K562 (cell line): Measurements from ENCODE around the gene HOXB7. TPM values are rescaled to one million over a fixed set of nuclear protein-coding genes. Genes with fewer than 3 reads are reported as not detected.

Experiments
- BHLHE40 ChIP-seq: IDR thresholded peaks from 2 replicates; pipeline ENCODE4 v1.6.1; 2011; ENCODE audit warnings: low read length, improper control_type of control experiment
- ETV6 ChIP-seq, 3 experiments: fragments of 150-350 bp in 1 of 3; sonication (generic) in 1 of 3; formaldehyde crosslinking in 1 of 3; IDR thresholded peaks; 2 replicates each; pipeline versions ENCODE4 v1.6.1 to v1.8.0; 2014 to 2022; ENCODE audit warnings: borderline replicate concordance in 2 of 3, low read depth in 2 of 3, antibody characterized with exemption in 1 of 3, low read length in 1 of 3, mild to moderate bottlenecking in 1 of 3, missing genetic modification reagents in 1 of 3
- KAT2B ChIP-seq: IDR thresholded peaks from one replicate; pipeline ENCODE4 v1.6.1; 2012; ENCODE audit warnings: low read depth, mild to moderate bottlenecking, control low read depth, inconsistent platforms, low read length, moderate library complexity
- NRF1 ChIP-seq, 2 experiments: fragments of 450-650 bp; IDR thresholded peaks in 1 of 2; conservative IDR thresholded peaks in 1 of 2; 2 replicates each; pipeline ENCODE4 v1.6.1; 2014; ENCODE audit warnings: mild to moderate bottlenecking in 2 of 2
- POLR2B ChIP-seq: fragments of 450-650 bp; IDR thresholded peaks from 2 replicates; pipeline ENCODE4 v1.6.1; 2018; ENCODE audit warnings: low read depth; ENCODE audit not compliant: partially characterized antibody
- RBBP5 ChIP-seq: fragments of 200-600 bp; sonication (generic); IDR thresholded peaks from 2 replicates; pipeline ENCODE4 v1.6.1; 2012; ENCODE audit warnings: borderline replicate concordance, mild to moderate bottlenecking, low read length, control low read depth, inconsistent platforms; ENCODE audit not compliant: insufficient read depth, poor library complexity, severe bottlenecking
- RNF219 ChIP-seq: fragments of 250-450 bp; sonication (Bioruptor Pico); IDR thresholded peaks from 2 replicates; pipeline ENCODE4 v1.5.0; 2022; ENCODE audit warnings: mild to moderate bottlenecking
- SIN3A ChIP-seq, 2 experiments: fragments of 150-350 bp in 1 of 2; IDR thresholded peaks; 2 replicates each; pipeline ENCODE4 v1.6.1; 2011 to 2016; ENCODE audit warnings: borderline replicate concordance in 2 of 2, low read depth in 2 of 2, low read length in 2 of 2, mild to moderate bottlenecking in 2 of 2, moderate library complexity in 2 of 2; ENCODE audit not compliant: control insufficient read depth in 1 of 2
- TCF3 ChIP-seq: sonication (generic); formaldehyde crosslinking; IDR thresholded peaks from 2 replicates; pipeline ENCODE4 v1.4.0; 2020; ENCODE audit warnings: mild to moderate bottlenecking, missing genetic modification reagents
- TCF7 ChIP-seq: sonication (generic); IDR thresholded peaks from 2 replicates; pipeline ENCODE4 v1.6.1; 2016; ENCODE audit warnings: antibody characterized with exemption, borderline replicate concordance
- TGIF2 ChIP-seq: sonication (generic); formaldehyde crosslinking; IDR thresholded peaks from 2 replicates; pipeline ENCODE4 v1.8.1; 2022; ENCODE audit warnings: mild to moderate bottlenecking, missing genetic modification reagents, moderate library complexity
- TRIM28 ChIP-seq: fragments of 450-650 bp; IDR thresholded peaks from 2 replicates; pipeline ENCODE4 v1.6.1; 2017
- ZFX ChIP-seq: sonication (generic); formaldehyde crosslinking; IDR thresholded peaks from 2 replicates; pipeline ENCODE4 v1.8.0; 2022; ENCODE audit warnings: mild to moderate bottlenecking, missing genetic modification reagents, moderate library complexity
- ZNF23 ChIP-seq: fragments of 250-450 bp; sonication (Bioruptor Pico); IDR thresholded peaks from 2 replicates; pipeline ENCODE4 v1.4.0; 2020; ENCODE audit warnings: mild to moderate bottlenecking
- ZNF639 ChIP-seq, 2 experiments: fragments of 200-800 bp in 1 of 2; sonication (Bioruptor generic) in 1 of 2; sonication (generic) in 1 of 2; formaldehyde crosslinking in 1 of 2; IDR thresholded peaks in 1 of 2; conservative IDR thresholded peaks in 1 of 2; 2 replicates each; pipeline versions ENCODE4 v1.5.0 to v1.6.1; 2016 to 2020; ENCODE audit warnings: missing compliant biosample characterization in 1 of 2, missing genetic modification characterization in 1 of 2, missing genetic modification reagents in 1 of 2
- ZNF766 ChIP-seq: fragments of 200-800 bp; sonication (Bioruptor generic); conservative IDR thresholded peaks from 2 replicates; pipeline ENCODE4 v1.6.1; 2016; ENCODE audit warnings: missing genetic modification characterization, missing compliant biosample characterization
- polyA plus RNA-seq, 8 experiments: library from polyadenylated mRNA; depleted of rRNA in 4 of 8; stranded (reverse) in 5 of 8; unstranded in 3 of 8; fragments of >200 nt; fragmentation: Nextera tagmentation in 2 of 8; fragmentation: Illumina TruSeq in 1 of 8; extraction: Ambion mirVana in 2 of 8; extraction: Trizol in 1 of 8; gene quantifications; 2 replicates each; pipeline versions ENCODE4 v1.2.1 to v1.2.3, GENCODE V29; 2011 to 2014; ENCODE audit warnings: inconsistent platforms in 1 of 8, missing spikeins in 1 of 8
- total RNA-seq, 7 experiments: library from RNA; depleted of rRNA in 6 of 7; stranded (reverse); fragments of >200 nt in 6 of 7; fragmentation: Illumina TruSeq in 2 of 7; extraction: Trizol in 2 of 7; gene quantifications; 2 replicates each; pipeline versions ENCODE4 v1.2.1 to v1.2.3, GENCODE V29; 2011 to 2021; ENCODE audit warnings: low replicate concordance in 1 of 7
- TF ChIP-seq, protein P1 (sequence below), 2 experiments: fragments of 450-650 bp; conservative IDR thresholded peaks; 2 replicates each; pipeline ENCODE4 v1.6.1; 2017; ENCODE audit warnings: mild to moderate bottlenecking in 2 of 2, moderate library complexity in 2 of 2
- TF ChIP-seq, protein P2 (sequence below): fragments of 250-450 bp; sonication (Bioruptor Pico); IDR thresholded peaks from 2 replicates; pipeline ENCODE4 v1.4.0; 2020; ENCODE audit warnings: mild to moderate bottlenecking, moderate library complexity

Gene HOXB7
- total and polyA plus RNA-seq, 9 of the 15 experiments (the other 6 are each of a cell fraction or from before 2014, with no cell fraction given): 5.5 to 16.7 (median 8.3) TPM

DNA sequence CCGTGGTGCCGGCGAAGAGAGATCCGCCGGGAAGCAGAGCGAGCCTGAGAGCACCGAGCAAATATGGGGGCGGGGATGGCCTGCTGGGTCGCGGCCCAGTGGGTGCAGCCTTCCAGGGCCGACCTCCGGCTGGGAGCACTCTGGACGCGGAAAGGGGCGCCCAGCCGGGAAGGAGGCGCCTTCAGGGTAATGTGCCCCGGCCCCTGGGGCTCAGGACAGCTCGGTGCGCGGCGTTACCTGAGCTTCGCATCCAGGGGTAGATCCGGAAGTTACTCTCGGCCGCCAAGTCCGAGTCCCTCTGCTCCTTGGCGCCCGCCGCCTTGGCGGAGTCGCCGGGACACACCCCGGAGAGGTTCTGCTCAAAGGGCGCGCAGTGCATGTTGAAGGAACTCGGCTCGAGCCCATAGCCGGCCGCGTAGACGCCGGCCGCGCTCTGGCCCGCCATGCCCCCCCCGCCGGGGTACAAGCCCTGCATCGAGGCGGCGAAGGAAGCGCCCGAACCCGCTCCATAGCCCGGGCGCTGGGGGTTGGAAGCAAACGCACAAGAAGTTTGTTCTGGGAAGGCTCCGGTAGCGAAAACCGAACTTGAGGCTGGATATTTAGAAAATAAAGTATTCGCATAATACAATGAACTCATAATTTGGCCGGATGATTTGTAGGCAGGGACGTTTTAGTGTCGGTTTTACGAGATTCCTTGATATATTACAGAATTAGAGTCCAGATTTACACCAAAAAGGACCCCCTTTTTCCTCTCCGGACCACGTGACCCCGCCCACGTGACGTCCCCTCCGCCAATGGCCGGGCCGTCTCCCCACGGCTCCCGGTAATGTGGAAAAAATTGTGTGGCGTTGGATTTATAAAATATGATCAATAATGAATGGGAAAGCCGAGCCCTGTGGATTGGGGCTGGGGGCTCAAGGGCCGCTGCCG lies at the start of gene HOXB7 (continued):
- TF ChIP-seq ETV6 (IDR thresholded peaks at IDR 0.05; ENCODE audit: borderline replicate concordance in 1 of 2, low read depth in 2 of 2, low read length in 1 of 2) (0 out of 4 replicates have a peak, but pooled peaks of 1 of the 2 experiments have one; percentile 16), ETV6 (CRISPR knock-in tag; IDR thresholded peaks at IDR 0.05; ENCODE audit: borderline replicate concordance) (no peak), RBBP5 (peak; percentile 63), ZNF639 (CRISPR knock-in tag; conservative IDR thresholded peaks at IDR 0.05 in 1 of 2, IDR thresholded peaks at IDR 0.05 in 1 of 2) (peak in 1 of 2 experiments; percentile 2; a peak in 1 of 4 replicates), SIN3A (IDR thresholded peaks at IDR 0.05; ENCODE audit: borderline replicate concordance in 2 of 2, control insufficient read depth in 1 of 2, low read depth in 2 of 2, low read length in 2 of 2) (no peak), TRIM28 (no peak), TGIF2 (CRISPR knock-in tag) (no peak), ZNF766 (no peak; the same call in 1 of the 2 replicates), NRF1 (conservative IDR thresholded peaks at IDR 0.05 in 1 of 2, IDR thresholded peaks at IDR 0.05 in 1 of 2) (peak; percentile 11 to 36; a peak in 1 of 4 replicates), BHLHE40 (no peak), KAT2B (no peak), POLR2B (peak; percentile 41), ZNF23 (CRISPR knock-in tag) (no peak), RNF219 (CRISPR knock-in tag) (no peak), TCF3 (CRISPR knock-in tag) (no peak), TCF7 (no peak), ZFX (CRISPR knock-in tag) (peak; percentile 91)
- TF ChIP-seq, protein P1, sequence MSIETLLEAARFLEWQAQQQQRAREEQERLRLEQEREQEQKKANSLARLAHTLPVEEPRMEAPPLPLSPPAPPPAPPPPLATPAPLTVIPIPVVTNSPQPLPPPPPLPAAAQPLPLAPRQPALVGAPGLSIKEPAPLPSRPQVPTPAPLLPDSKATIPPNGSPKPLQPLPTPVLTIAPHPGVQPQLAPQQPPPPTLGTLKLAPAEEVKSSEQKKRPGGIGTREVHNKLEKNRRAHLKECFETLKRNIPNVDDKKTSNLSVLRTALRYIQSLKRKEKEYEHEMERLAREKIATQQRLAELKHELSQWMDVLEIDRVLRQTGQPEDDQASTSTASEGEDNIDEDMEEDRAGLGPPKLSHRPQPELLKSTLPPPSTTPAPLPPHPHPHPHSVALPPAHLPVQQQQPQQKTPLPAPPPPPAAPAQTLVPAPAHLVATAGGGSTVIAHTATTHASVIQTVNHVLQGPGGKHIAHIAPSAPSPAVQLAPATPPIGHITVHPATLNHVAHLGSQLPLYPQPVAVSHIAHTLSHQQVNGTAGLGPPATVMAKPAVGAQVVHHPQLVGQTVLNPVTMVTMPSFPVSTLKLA (conservative IDR thresholded peaks at IDR 0.05): peak; percentile 69 to 83
- TF ChIP-seq, protein P2, sequence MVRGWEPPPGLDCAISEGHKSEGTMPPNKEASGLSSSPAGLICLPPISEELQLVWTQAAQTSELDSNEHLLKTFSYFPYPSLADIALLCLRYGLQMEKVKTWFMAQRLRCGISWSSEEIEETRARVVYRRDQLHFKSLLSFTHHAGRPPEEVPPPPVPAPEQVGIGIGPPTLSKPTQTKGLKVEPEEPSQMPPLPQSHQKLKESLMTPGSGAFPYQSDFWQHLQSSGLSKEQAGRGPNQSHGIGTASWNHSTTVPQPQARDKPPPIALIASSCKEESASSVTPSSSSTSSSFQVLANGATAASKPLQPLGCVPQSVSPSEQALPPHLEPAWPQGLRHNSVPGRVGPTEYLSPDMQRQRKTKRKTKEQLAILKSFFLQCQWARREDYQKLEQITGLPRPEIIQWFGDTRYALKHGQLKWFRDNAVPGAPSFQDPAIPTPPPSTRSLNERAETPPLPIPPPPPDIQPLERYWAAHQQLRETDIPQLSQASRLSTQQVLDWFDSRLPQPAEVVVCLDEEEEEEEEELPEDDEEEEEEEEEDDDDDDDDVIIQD (CRISPR knock-in tag): no peak
